Measurements from ENCODE around the gene HSPH1. TPM values are rescaled to one million over a fixed set of nuclear protein-coding genes. Genes with fewer than 3 reads are reported as not detected.

The HSPH1 gene
- total and polyA plus RNA-seq, 10 of the 15 experiments (the other 5 are each of a cell fraction or from before 2014, with no cell fraction given): 40.2 to 159 (median 92.6) TPM

DNA sequence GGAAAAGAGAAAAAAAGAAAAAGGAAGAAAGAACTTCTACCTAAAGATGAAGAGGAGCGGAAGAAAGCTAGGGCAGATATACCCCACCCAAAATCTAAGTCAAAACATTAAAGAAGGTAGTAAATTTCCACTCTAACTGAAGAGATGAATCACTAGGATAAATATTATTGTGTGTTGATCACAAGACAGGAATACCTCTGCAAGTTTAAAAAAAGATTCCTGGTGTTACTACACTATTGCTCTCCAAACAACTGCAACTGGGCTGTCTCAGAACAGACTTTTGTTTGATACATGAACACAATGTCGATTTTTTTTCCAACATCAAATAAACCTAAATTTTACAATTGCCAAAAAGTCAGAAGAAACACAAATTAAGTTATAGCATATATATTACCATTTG, 6.8 kb downstream of the HSPH1 start:
- intact Hi-C loops (cut with micrococcal nuclease; ENCODE audit: unreplicated experiment) (no loop called here), in situ Hi-C loops (cut with MboI) (loop anchor here (25.0 kb wide), 1 partner anchor 1382 kb away; the partner anchor contains the start of gene N4BP2L2)
- Histone ChIP-seq H3K4me1 (ENCODE audit: control insufficient read depth, insufficient read depth, low read length) (no peaks in the 10 kb centered on the region), H3K4me2 (ENCODE audit: control insufficient read depth, insufficient read depth) (no peak overlapping the region), H2AFZ (ENCODE audit: control insufficient read depth, low read depth, low read length) (no peak overlapping the region), H3K9ac (ENCODE audit: control insufficient read depth, insufficient read depth, low read length) (no peak overlapping the region), H3K27ac (ENCODE audit: control insufficient read depth, insufficient read depth) (no peak overlapping the region), H3K27me3 (replicated peaks in 1 of 2; ENCODE audit: control insufficient read depth in 2 of 2, insufficient read depth in 2 of 2, low read length in 1 of 2) (no peaks in the 10 kb centered on the region), H3K36me3 (ENCODE audit: control insufficient read depth in 2 of 2, insufficient read depth in 2 of 2, low read length in 1 of 2) (peaks cover 3 to 35% of the 10 kb centered on the region in 2 experiments), H4K20me1 (ENCODE audit: control insufficient read depth, insufficient read depth) (no peaks in the 10 kb centered on the region), H3K79me2 (ENCODE audit: control insufficient read depth, insufficient read depth, low read length) (peaks cover 39% of the 10 kb centered on the region), H3K4me3 (no peak overlapping the region), H3K9me3 (replicated peaks; ENCODE audit: control insufficient read depth, insufficient read depth, low read length) (no peaks in the 10 kb centered on the region)
- TF ChIP-seq MTA3 (IDR thresholded peaks at IDR 0.05; ENCODE audit: borderline replicate concordance, low read length): no peak
- TF ChIP-seq, protein P1, sequence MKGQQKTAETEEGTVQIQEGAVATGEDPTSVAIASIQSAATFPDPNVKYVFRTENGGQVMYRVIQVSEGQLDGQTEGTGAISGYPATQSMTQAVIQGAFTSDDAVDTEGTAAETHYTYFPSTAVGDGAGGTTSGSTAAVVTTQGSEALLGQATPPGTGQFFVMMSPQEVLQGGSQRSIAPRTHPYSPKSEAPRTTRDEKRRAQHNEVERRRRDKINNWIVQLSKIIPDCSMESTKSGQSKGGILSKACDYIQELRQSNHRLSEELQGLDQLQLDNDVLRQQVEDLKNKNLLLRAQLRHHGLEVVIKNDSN (IDR thresholded peaks at IDR 0.05; ENCODE audit: borderline replicate concordance, extremely low read length, insufficient read depth, low read depth, low read length): no peak
- TF ChIP-seq NBN (IDR thresholded peaks at IDR 0.05): no peak
- TF ChIP-seq MEF2B (IDR thresholded peaks at IDR 0.05; ENCODE audit: partially characterized antibody, poor library complexity, severe bottlenecking): no peak
- no peak for TF ChIP-seq RAD21 (IDR thresholded peaks at IDR 0.05; ENCODE audit: insufficient read depth, low read depth, low read length)
- no peak for TF ChIP-seq TCF12 (IDR thresholded peaks at IDR 0.05; ENCODE audit: low read depth, low read length)
- no peak for TF ChIP-seq FOXK2 (IDR thresholded peaks at IDR 0.05)
- ChIA-PET CTCF (interaction anchor here (1.1 to 2.2 kb wide), 3 partner anchors 10 to 16 kb away, joined by 3 to 5 read pairs (median 4); no protein-coding TSS in a partner anchor), SMC1A (ENCODE audit: uncharacterized antibody, unreplicated experiment) (no interaction called here), RAD21 (ENCODE audit: unreplicated experiment) (no interaction called here), POLR2A (no interaction called here)
- no TSS peak for BruUV-seq (replicated peaks)
- DNase-seq (ENCODE audit: low read depth, low spot score): no peak
- WGBS (ENCODE audit: insufficient coverage, insufficient replicate concordance, low lambda C conversion rate, missing lambda C conversion rate): 96% methylated on average over 2 of the region's 2 CpGs
- ATAC-seq: no peak
- FAIRE-seq: no peak
